Vagina (tissue), 2 donors: Measurements from ENCODE around the gene TDRD9.

Source experiments
- POLR2A ChIP-seq, 2 donors: fragments of 450-650 bp; IDR thresholded peaks; one replicate each; pipeline ENCODE4 v1.6.1; 2017; ENCODE audit warnings: antibody characterized with exemption in 2 of 2, mild to moderate bottlenecking in 2 of 2, moderate library complexity in 2 of 2
- POLR2AphosphoS5 ChIP-seq, 2 donors: sonication (generic); formaldehyde crosslinking; IDR thresholded peaks; one replicate each; pipeline ENCODE4 v1.9.0; 2017; ENCODE audit warnings: antibody characterized with exemption in 2 of 2, mild to moderate bottlenecking in 2 of 2, low read depth in 1 of 2; ENCODE audit not compliant: insufficient read depth in 1 of 2
- TF ChIP-seq, protein P1 (sequence below), 3 experiments: fragments of 450-650 bp in 2 of 3; fragments of 200-600 bp in 1 of 3; sonication (generic) in 1 of 3; IDR thresholded peaks; one replicate each; pipeline ENCODE4 v1.5.1; 2017 to 2019; ENCODE audit warnings: antibody characterized with exemption in 3 of 3, mild to moderate bottlenecking in 2 of 3, moderate library complexity in 2 of 3

DNA sequence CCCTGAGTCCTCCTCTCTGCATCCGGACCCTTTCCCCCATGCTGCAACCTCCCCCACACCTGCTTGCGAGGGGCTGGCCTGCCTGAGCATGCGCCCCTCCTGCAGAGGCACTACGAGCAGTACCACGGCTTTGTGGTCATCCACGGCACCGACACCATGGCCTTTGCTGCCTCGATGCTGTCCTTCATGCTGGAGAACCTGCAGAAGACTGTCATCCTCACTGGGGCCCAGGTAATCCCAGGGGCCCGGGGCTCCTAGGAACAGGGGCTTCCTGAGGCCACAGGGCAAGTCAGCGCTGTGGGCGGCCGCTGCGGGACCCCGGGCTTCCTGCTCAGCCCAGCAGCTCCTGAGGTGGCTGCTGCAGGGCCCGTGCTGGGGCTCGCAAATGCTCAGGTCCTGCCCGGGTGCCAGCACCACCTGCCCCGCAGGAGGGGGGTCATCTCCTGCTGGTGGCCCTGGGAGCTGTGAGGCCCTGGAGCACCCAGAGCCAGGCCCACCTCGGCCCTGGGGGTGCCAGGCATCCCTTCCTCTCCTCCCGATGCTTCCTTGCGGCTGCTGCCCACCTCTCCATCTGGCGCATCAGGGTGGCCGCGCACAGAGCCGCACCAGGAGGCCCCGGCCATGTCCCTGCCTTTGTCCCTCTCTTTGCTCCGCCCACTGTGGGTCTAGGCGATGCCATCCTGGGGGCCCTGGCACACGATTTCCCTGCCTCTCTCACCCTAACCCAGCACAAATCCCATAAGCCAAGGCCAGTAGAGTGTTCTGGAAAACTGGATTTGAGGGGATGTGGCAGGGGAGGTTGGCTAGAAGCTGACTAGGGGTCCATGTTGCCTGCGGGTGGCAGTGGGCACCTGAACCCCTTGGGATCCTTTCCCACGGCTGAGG, 167.4 kb downstream of the TDRD9 start:
- no peak for TF ChIP-seq POLR2A (IDR thresholded peaks at IDR 0.05)
- TF ChIP-seq, protein P1, sequence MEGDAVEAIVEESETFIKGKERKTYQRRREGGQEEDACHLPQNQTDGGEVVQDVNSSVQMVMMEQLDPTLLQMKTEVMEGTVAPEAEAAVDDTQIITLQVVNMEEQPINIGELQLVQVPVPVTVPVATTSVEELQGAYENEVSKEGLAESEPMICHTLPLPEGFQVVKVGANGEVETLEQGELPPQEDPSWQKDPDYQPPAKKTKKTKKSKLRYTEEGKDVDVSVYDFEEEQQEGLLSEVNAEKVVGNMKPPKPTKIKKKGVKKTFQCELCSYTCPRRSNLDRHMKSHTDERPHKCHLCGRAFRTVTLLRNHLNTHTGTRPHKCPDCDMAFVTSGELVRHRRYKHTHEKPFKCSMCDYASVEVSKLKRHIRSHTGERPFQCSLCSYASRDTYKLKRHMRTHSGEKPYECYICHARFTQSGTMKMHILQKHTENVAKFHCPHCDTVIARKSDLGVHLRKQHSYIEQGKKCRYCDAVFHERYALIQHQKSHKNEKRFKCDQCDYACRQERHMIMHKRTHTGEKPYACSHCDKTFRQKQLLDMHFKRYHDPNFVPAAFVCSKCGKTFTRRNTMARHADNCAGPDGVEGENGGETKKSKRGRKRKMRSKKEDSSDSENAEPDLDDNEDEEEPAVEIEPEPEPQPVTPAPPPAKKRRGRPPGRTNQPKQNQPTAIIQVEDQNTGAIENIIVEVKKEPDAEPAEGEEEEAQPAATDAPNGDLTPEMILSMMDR (IDR thresholded peaks at IDR 0.05), result no peak
- TF ChIP-seq POLR2AphosphoS5 (IDR thresholded peaks at IDR 0.05; ENCODE audit: insufficient read depth in 1 of 2, low read depth in 1 of 2), result no peak
